WTC11 (cell line): ENCODE results near the gene RARB.

Experiments used
- FOXJ3 ChIP-seq: sonication (generic); formaldehyde crosslinking; IDR thresholded peaks from 2 replicates; pipeline ENCODE4 v1.9.0; 2021; ENCODE audit warnings: missing genetic modification reagents, mild to moderate bottlenecking, borderline replicate concordance
- GABPB1 ChIP-seq: sonication (generic); formaldehyde crosslinking; IDR thresholded peaks from 2 replicates; pipeline ENCODE4 v1.8.1; 2023; ENCODE audit warnings: mild to moderate bottlenecking, missing genetic modification reagents
- TEAD1 ChIP-seq: sonication (generic); formaldehyde crosslinking; IDR thresholded peaks from 2 replicates; pipeline ENCODE4 v1.8.0; 2022; ENCODE audit warnings: mild to moderate bottlenecking, missing genetic modification reagents
- ZNF232 ChIP-seq: sonication (generic); formaldehyde crosslinking; IDR thresholded peaks from 2 replicates; pipeline ENCODE4 v1.8.0; 2022; ENCODE audit warnings: mild to moderate bottlenecking, missing genetic modification reagents
- TF ChIP-seq, protein P1 (sequence below): fragments of 200-600 bp; IDR thresholded peaks from 2 replicates; pipeline ENCODE4 v1.8.0; 2022; ENCODE audit warnings: antibody characterized with exemption
- TF ChIP-seq, protein P2 (sequence below): sonication (generic); formaldehyde crosslinking; IDR thresholded peaks from 2 replicates; pipeline ENCODE4 v1.8.0; 2022; ENCODE audit warnings: mild to moderate bottlenecking, missing genetic modification reagents

DNA sequence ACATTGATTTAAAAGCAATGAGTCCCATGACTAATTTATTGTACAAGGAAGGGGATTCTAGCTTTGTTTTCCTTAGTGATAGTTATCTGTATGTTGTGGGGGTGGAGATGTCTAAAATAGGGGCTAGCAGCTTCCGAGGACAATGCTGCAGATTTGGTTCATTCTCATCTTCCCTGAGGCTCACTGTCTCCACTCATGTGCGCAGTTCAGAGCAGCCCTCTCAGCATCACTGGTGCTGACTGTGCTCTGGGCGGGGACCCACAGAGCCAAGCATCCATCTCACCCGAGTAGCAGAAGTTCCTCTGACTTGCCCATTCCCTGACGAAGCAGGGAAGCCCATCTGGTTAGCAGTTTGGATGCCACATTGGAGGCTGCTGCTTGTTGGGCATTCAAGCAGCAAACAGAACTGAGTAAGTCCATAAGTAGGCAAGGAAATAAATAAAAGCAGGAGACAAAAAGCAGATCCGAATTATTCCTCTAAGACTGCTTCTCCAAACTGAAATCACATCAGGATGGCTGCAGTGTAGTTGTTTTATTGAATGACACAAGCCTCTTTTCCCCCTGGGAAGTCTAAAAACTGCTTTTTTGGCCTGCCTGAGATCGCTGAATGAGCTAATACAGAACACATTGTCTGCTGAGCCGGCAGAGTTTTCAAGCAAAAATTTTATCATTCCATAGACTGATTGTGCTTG, 27.5 kb downstream of the RARB start:
- TF ChIP-seq, protein P1, sequence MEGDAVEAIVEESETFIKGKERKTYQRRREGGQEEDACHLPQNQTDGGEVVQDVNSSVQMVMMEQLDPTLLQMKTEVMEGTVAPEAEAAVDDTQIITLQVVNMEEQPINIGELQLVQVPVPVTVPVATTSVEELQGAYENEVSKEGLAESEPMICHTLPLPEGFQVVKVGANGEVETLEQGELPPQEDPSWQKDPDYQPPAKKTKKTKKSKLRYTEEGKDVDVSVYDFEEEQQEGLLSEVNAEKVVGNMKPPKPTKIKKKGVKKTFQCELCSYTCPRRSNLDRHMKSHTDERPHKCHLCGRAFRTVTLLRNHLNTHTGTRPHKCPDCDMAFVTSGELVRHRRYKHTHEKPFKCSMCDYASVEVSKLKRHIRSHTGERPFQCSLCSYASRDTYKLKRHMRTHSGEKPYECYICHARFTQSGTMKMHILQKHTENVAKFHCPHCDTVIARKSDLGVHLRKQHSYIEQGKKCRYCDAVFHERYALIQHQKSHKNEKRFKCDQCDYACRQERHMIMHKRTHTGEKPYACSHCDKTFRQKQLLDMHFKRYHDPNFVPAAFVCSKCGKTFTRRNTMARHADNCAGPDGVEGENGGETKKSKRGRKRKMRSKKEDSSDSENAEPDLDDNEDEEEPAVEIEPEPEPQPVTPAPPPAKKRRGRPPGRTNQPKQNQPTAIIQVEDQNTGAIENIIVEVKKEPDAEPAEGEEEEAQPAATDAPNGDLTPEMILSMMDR = no peak
- TF ChIP-seq, protein P2, sequence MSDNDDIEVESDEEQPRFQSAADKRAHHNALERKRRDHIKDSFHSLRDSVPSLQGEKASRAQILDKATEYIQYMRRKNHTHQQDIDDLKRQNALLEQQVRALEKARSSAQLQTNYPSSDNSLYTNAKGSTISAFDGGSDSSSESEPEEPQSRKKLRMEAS (CRISPR knock-in tag) = no peak
- no peak for TF ChIP-seq GABPB1 (CRISPR knock-in tag)
- TF ChIP-seq FOXJ3 (CRISPR knock-in tag) = no peak
- TF ChIP-seq TEAD1 (CRISPR knock-in tag) = no peak
- no peak for TF ChIP-seq ZNF232 (CRISPR knock-in tag)
